SHP77 treated with DMSO at 0.1 percent for 48 hours (cell line): ENCODE data around the gene TMEM201.
A peak's percentile ranks its signal among the peaks of the same experiment; 100 is the strongest.
"Not testable (repeated sequence)": the region's sequence is repeated elsewhere in the genome, so short reads cannot be mapped to it uniquely, and the experiment has no call there.

ENCODE experiments used
- DNase-seq: peaks from one replicate; lab custom pipeline; 2025; lab: John Stamatoyannopoulos, UW

TMEM201 gene, protein sequence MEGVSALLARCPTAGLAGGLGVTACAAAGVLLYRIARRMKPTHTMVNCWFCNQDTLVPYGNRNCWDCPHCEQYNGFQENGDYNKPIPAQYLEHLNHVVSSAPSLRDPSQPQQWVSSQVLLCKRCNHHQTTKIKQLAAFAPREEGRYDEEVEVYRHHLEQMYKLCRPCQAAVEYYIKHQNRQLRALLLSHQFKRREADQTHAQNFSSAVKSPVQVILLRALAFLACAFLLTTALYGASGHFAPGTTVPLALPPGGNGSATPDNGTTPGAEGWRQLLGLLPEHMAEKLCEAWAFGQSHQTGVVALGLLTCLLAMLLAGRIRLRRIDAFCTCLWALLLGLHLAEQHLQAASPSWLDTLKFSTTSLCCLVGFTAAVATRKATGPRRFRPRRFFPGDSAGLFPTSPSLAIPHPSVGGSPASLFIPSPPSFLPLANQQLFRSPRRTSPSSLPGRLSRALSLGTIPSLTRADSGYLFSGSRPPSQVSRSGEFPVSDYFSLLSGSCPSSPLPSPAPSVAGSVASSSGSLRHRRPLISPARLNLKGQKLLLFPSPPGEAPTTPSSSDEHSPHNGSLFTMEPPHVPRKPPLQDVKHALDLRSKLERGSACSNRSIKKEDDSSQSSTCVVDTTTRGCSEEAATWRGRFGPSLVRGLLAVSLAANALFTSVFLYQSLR

GRCh38 chr1:9588551-9589143, at the start of gene TMEM201:
Gene TMEM201 (plus strand): TSS chr1:9588911. CDS start chr1:9588931, 20 bp downstream.
- peak; percentile 51 for DNase-seq

GRCh38 chr1:9539165-9539828, 49.4 kb upstream of the TMEM201 start, which contains the start of gene SLC25A33:
Gene SLC25A33 (plus strand): TSS chr1:9539465. CDS start chr1:9539692, 227 bp downstream.
- peak; percentile 80 for DNase-seq

GRCh38 chr1:9539829-9540550, 48.7 kb upstream of the TMEM201 start:
- no peak for DNase-seq

DNA sequence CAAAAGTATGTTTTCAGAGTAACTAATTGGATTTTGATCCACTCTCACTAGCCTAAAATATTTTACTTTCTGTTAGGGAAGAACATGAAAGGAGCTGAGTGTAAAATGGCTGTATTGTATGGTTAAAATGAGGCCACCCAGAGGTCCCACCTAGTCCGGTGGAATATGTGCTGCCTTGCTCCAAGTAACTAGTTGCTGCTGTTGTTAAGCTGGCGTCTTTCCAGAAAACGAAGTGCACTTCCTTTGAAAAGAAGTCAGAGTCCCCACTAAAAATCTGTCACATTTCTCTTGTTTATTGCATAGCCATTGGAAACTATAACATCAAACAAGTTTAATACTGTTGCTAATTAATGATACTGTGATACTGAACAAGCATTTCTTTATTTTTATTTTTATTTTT, 46.3 kb upstream of the TMEM201 start:
- DNase-seq: no peak

GRCh38 chr1:9544926-9545325, 43.8 kb upstream of the TMEM201 start:
- no peak for DNase-seq

- no peak for DNase-seq
Measured at GRCh38 chr1:9549955-9550546, 38.7 kb upstream of the TMEM201 start.

DNA sequence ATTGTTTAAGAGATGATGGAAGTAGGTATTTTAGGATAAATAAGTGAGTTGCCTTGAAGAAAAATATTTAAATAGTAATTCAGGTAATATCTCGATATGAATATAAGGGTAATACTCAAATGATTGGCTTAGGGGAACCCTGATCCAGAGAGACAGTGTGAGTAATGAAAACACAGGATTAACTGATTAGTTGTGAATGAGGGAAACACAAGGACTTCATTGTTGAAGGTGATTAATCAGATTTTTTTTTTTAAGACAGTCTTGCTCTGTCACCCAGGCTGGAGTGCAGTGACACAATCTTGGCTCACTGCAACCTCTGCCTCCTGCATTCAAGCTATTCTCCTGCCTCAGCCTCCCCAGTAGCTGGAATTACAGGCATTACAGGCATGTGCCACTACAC, 36.7 kb upstream of the TMEM201 start:
- DNase-seq: no peak

GRCh38 chr1:9553736-9554144, 35.0 kb upstream of the TMEM201 start:
- no peak for DNase-seq

- DNase-seq: no peak
Measured at GRCh38 chr1:9555942-9556341, 32.8 kb upstream of the TMEM201 start.

GRCh38 chr1:9557624-9558023, 31.1 kb upstream of the TMEM201 start:
- DNase-seq: no peak

DNA sequence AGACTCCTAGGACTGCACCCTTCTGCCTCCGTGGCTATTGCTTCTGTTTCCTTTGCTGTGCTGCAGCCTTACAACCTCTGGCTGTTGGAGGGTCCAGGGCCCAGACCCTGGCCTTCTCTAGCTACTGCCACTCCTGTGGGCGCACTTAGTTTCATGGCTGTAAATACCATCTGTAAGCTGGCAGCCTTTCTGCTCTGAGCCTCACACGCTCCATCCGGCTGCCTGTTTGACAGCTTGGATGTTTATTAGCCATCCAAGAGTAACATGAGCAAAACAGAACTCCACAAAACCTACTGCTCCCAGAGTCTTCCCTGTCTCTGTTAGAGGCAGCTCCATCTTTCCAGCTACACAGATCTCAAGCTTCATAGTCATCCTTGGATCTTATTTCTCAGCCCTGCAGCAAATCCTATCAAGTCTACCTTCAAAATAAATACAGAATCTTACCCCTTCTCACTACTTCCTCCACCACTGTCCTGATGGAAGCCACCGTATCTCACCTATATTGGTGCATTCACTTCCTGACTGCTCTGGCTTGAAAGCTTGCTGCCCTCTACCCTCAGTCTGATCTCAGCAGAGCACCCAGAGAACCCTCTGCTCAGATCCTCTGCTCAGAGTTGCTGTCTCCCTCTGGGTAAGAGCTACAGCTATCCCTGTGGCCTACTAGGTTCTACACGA, 30.3 kb upstream of the TMEM201 start:
- no peak for DNase-seq

DNA sequence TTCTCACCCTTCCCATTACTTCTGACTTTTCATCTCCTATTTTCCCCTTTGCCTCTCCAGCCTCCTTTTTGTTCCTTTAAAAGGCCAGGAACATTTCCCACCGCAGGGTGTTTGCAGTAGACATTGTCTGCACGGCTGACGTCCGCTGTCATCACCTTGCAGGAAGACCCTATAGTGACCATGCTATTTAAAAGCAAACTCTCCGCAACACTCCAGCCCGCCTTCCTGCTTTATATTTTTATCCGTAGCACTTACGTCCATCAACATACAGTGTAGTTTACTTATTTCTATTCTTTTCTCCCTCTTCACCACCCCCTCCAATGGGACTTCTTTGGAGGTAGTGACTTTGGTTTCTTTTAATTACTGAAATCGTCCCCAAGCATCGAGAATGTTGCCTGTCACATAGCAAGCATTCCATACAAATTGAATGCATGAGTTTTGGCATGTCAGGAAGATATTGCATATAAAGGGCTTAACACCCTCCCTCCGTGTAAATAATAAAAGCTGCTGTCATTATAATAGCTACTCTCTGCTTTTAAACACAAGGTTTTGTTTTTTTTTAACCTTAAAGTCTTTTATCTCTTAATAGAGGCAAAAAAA, 29.7 kb upstream of the TMEM201 start:
- no peak for DNase-seq

GRCh38 chr1:9559673-9560072, 29.0 kb upstream of the TMEM201 start:
- DNase-seq: no peak

DNA sequence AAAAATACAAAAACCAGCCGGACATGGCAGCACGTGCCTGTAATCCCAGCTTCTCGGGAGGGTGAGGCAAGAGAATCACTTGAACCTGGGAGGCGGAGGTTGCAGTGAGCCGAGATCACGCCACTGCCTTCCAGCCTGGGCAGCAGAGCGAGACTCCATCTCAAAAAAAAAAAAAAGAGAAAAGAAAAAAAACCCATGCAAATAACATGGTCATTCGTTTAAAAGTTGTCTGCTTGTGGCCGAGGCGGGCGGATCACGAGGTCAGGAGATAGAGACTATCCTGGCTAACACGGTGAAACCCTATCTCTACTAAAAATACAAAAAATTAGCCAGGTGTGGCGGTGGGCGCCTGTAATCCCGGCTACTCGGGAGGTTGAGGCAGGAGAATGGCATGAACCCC, 28.6 kb upstream of the TMEM201 start:
- DNase-seq: not testable (repeated sequence)

GRCh38 chr1:9561429-9561828, 27.3 kb upstream of the TMEM201 start:
- DNase-seq: no peak

- no peak for DNase-seq
Measured at GRCh38 chr1:9569267-9569666, 19.4 kb upstream of the TMEM201 start.

DNA sequence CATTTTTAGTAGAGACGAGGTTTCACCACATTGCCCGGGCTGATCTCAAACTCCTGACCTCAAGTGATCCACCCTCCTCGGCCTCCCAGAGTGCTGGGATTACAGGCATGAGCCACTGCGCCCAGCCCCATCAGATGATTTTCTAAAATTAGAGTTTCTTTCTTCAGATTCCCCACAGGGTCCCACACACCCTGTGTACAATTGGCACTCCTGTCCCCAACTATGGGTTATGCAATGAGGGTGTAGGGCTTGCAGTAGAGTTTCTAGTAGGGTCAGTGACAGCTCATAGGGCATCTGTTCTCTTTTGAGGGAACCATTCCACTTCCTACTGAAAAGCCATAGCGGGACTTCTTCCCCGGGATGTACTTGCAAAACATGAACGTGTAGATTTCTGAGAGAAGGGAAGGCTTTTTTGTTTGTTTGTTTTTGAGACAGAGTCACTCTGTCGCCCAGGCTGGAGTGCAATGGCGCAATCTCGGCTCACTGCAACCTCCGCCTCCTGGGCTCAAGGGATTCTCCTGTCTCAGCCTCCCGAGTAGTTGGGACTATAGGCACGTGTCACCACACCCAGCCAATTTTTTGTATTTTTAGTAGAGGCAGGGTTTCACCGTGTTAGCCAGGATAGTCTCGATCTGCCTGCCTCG, 17.7 kb upstream of the TMEM201 start:
- DNase-seq: not testable (repeated sequence)

DNA sequence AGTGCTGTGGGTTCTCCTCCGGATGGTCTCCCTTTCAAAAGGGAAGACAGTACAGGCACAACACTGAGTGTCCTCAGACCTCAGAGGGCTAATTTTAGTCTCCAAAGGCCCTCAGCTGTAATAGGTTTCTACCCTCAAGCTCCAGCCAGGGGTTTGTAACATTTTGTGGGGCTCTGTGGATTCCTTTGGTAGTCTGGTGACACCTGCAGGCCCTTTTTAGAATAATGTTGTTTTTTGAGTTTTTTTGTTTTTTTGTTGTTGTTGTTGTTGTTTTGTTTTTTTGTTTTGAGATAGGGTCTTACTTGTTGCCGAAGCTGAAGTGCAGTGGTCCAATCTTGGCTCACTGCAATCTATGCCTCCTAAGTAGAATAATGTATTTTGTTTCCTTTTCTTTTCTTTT, 15.0 kb upstream of the TMEM201 start:
- no peak for DNase-seq

- no peak for DNase-seq
Measured at GRCh38 chr1:9575486-9575885, 13.2 kb upstream of the TMEM201 start.

DNA sequence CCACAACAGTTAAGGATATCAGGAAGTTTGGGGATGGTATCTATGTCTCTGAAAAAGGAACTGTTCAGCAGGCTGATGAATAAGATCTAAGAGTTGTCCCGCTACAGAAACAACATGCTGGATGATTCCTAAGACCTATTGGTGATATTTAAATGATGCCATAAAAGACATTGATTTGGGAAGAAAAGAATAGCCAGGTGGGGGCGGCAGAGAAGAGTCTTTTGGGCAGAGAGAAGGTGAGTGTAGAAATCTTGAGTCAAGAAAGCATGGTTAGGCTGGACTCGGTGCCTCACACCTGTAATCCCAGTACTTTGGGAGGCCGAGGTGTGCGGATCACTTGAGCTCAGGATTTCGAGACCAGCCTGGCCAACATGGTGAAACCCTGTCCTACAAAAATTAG, 11.8 kb upstream of the TMEM201 start:
- no peak for DNase-seq
